OCI-LY1 (cell line): ENCODE measurements around the gene TTLL5.

Source experiments
- CTCF ChIP-seq: fragments of 200-600 bp; sonication (generic), shearing (Covaris generic); IDR thresholded peaks from 2 replicates; pipeline ENCODE4 v1.5.1; 2017; ENCODE audit warnings: mild to moderate bottlenecking, antibody characterized with exemption, low read length, moderate library complexity, mixed read lengths
- EZH2 ChIP-seq: fragments of 200-600 bp; sonication (generic), shearing (Covaris generic); IDR thresholded peaks from 2 replicates; pipeline ENCODE4 v1.8.0; 2017; ENCODE audit warnings: borderline replicate concordance, mixed run types, mild to moderate bottlenecking, antibody characterized with exemption, low read length, moderate library complexity, mixed read lengths

GRCh38 chr14:75703467-75703866 lies 42.4 kb downstream of the TTLL5 start:
- TF ChIP-seq CTCF (no peak), EZH2 (no peak)
